HT1080 (cell line): ENCODE measurements around the gene FOXL2. TPM values are rescaled to one million over a fixed set of nuclear protein-coding genes. Genes with fewer than 3 reads are reported as not detected.
A peak's percentile ranks its signal among the peaks of the same experiment; 100 is the strongest.

Experiments
- DNase-seq: peaks from one replicate; pipeline ENCODE4 v3.0.0-alpha.2; 2015; ENCODE audit warnings: low read depth
- total RNA-seq: library from RNA; depleted of rRNA; stranded (reverse); fragments of >200 nt; shearing (Covaris generic); gene quantifications from 2 replicates; pipeline ENCODE4 v1.2.3, GENCODE V29; 2014

Gene FOXL2
- total RNA-seq, 1 experiment from 2014 or later: not detected

DNA sequence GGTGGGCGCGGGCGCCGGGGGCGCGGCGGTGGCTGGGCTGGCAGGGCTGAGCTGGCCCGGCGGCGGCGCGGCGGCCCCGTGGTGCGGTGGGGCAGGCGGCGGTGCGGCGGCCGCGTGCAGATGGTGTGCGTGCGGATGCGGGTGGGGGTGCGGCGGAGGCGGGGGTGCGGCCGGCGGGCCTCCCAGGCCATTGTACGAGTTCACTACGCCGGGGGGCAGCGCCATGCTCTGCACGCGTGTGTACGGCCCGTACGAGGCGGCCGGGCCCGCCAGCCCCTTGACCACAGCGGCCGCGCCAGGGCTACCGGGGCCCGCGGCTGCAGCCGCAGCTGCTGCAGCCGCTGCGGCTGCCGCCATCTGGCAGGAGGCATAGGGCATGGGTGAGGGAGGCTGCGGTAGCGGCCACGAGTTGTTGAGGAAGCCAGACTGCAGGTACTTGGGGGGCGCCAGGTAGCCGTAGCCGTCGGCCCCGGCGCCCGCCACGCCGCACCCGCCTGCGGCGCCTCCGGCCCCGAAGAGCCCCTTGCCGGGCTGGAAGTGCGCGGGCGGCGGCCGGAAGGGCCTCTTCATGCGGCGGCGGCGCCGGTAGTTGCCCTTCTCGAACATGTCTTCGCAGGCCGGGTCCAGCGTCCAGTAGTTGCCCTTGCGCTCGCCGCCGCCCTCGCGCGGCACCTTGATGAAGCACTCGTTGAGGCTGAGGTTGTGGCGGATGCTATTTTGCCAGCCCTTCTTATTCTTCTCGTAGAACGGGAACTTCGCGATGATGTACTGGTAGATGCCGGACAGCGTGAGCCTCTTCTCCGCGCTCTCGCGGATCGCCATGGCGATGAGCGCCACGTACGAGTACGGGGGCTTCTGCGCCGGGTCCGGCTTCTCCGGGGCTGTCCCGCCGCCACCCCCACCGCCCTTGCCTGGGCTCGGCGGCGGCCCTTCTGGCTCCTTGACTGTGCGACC, 951 bp downstream of the FOXL2 start:
- DNase-seq: no peak

DNA sequence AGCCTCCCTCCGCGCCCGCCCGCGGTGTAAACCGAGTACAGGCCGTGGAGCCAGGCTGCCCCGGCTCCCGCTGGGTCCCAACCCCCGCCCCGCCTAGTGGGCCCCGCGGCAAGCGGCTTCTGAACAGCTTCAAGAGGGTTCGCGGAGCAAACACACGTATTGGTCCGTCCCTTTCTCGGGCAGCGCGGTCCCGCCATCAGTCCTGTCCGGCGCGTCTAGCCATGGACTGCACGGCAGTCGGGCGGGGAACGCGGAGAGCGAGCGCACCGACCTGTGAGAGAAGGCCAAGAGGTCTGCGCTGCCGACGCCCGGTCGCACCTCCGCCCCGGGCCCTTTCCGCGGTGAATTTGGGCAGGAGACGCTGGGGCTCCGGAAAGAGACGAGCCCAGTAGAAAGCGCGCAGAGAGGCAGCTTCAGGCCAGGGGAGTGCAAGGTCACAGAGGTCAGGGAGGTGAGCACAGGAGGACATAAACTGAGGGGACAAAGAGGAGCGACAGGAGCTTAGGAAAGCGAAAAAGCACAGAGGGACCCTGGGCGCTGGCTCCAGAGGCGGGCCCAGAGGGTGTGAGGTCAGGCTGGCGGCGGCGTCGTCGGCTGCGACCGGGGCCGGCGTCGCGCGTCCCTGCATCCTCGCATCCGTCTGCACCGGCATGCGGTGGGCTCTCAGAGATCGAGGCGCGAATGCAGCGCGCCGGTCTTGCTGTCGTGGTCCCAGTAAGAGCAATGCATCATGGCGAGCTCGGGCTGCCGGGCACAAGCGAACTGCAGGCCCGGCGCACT, 1.8 kb downstream of the FOXL2 start:
- no peak for DNase-seq

DNA sequence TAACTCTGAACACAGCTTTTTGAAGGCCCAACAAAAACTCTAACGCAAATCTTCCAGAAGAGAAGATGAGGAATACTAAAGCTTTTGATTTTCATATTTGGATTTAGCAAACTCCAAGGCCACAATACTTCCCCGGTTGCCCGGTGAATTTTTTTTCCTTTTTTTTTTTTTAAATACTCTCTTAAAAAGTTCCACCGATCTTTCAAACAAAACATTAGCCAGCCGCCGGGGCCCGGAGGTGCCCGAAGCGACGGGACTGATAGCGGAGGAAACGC, 2.3 kb downstream of the FOXL2 start:
- DNase-seq: no peak

DNA sequence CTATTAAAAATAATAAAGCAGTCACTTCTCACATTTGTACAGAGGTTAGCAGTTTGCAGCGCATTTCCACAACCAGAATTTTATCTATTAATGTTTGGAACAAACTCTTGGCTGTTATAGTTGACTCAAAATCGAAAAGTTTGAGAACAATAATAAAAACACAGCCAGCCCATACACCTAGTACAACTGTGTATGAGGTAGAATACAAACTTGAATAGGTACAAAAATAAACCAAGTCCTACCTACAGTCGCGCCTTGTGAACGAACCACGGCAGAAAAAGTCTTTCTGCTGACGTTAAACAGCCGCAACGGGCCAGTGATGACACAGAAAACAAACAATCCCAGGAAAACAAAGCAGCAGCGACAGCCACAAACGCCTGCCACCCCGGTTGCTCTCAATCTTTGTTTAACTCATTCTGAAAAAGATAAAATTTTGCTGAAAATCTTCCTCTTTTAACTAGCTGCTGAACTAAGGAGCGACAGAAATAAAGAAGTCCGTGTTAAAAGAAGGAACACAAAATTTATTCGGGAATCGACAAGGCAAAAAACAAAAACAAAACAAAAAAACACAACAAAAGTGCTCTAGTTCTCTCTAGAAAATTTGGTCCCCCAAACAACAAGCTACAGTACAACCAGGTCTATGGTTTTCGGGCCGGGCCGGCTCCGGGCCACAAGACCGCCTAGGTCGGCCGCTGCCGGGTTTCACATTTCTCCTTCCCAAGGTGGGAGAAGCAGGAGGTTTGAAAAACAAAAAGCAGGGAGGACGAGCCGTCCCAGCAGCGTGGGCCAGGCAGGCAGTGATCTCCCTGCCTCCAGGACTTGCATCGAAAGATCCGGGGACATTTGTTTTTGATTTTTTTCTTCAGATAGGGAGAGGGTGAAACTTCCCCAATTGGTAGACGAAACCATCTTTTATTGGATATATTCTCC, 2.9 kb downstream of the FOXL2 start:
- no peak for DNase-seq

DNA sequence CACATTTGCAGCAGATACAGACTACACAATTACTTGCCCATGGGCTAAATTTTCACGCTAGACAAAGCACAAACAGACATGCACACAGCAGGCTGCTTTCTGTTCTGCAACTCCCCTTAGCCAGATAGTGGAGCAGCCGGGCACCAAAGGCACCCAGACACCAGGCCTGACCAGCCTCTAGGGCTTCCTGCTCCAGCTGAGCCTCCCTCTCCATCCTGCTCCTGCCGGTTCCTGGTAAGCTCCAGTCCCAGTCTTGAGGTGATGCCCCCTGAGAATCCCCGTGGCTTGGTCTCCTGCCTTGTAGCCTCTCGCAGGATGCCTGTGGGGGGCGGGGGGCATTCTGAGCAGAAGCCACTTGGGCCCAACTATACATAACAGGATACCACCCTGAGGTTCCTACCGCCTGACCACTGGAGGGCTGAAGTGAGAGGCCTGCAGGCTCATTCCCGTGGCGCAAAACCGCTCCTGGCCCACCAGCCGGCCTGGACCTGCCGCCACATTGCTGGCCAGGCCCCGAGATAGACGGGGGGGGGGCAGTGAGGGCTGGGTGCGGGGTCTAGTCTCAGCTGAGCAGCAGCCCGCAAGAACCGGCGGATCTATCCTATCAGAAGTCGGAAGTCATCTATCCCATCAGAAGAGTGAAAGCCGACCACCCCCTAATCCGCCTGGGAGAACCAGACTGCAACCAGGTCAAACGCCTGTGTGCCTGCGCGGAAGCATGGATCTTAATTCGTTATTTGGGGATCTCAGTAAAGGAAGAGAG, 3.9 kb downstream of the FOXL2 start:
- DNase-seq: no peak

DNA sequence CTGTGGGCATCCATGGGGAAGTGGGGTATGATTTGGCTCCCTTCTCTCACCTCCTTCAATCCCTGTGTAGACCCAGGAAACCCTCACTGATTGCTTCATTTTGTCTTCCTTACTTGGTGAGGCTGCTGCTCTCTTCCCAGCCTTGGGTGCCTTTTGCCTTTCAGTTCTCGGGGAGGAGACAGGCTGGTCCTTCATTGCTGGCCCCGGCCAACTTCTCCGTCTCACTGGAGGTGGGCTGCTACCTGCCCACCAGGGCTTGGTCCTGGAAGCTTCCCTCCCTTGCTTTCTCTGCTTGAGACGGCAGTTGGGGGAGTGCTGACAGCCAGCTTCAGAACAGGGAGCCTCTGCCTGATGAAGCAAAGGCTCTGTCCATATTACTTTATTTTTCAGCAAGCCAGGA, 4.7 kb downstream of the FOXL2 start:
- DNase-seq: no peak

DNA sequence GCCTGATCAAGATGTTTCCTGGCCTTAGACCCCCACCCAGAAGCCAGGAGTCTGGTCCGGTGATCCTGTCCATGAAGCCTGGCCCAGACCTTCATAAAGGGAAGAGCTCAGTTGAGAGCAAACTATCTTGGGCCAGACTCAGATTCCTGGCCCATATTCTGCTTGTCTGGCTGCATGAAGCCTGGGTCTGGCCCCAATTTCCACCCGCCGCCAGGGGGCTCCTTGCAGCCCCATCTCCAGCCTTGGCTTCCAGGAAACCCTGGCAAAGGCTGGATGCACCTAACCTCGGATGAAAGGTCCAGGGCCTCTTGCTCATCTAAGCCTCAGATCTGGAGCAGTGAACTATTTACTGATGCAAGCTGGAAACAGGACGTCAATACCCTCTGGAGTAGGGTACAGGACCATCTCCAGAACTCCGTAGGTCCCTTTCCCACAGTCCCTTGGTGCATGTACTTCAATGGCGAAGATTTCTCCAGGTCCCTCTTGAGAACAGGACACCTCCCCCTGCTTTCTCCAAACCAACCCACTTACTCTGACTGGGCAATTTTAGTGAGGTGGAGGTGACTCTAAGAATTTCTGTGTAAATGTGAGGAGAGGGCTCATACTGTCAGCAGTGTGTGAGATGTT, 5.6 kb downstream of the FOXL2 start:
- DNase-seq: peak; percentile 66

DNA sequence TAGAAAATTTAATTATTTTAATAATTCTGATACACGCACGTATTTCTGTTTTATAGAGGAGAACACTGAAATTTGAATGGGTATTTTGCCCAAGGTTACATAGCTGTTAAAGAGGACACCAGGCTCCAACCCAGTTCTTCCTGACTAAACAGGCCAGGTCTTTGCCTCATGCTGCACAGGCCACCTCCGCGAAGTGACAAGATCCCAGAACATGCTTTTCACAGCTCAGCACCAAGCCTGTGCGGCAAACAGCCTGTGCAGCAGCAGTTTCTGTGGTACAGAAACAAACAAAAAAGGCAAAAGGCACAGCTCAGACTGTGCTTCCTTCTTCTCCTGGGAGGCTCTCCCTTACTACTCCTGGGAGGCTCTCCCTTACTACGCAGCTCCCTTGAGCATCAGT, 6.5 kb downstream of the FOXL2 start:
- DNase-seq: no peak

DNA sequence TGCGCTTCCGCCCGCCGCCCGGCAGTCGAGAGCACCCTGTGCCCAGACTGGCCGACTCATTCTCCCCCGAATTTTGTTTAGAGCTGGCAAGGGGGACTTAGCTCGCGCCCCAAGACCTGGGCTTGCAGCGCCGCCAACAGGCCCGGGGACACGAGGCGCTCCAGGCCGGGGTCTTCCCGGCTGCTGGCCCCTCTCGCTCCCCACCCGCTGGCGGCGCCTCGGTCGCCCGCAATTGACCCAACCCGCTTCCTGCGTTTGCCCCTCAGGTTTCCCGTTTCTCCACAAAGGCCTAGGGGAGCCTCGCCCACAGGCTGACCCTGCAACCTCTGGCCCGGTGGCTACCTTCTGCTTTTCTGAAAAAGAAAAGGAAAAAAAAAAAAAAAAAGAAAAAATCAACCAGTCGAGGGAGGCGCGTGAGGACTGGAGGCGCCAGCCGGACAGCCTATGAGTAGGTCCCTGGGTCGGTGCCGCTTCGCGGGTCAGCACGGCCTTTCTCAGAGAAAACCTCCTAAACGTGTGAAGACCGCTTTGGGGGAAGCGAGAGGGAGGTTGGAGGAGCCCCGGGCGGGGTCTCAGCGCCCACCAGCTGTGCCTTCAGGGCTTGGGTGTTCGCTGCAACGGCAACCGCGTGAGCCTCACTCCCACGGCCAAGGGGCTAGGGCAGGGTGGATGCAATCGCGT, 7.2 kb downstream of the FOXL2 start:
- no peak for DNase-seq

DNA sequence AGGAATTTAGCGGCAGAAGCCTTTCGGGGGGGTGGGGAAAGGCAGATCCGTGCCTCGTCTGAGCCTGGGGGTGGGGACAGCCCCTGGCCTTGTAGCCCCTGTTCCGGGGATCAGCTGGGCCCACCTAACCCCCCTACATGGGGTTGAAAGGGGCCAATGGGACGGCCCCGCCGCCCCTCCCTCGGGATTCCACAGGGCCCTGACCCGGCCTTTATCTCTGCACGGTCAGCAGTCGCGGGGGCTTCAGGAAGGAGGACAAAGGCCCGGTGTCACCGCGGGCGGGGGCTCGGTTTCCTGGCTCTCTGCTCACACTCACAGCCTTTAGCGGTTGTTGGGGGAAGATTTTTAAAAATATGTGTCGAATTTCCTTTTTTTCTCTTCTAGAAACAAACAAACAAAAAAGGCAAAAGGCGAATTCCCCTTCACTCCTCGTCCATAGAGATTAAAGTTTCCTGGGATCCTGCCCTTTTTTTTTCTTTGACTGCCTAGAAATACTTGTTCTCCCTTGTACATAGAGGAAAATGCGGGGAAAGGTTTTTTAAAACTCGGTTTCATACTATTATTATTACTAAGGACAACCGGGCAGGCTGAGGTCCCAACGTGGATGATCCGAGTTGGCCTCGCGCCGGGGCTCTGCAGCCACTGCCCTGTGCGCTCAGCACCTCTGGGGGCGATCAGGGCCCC, 7.9 kb downstream of the FOXL2 start:
- no peak for DNase-seq

DNA sequence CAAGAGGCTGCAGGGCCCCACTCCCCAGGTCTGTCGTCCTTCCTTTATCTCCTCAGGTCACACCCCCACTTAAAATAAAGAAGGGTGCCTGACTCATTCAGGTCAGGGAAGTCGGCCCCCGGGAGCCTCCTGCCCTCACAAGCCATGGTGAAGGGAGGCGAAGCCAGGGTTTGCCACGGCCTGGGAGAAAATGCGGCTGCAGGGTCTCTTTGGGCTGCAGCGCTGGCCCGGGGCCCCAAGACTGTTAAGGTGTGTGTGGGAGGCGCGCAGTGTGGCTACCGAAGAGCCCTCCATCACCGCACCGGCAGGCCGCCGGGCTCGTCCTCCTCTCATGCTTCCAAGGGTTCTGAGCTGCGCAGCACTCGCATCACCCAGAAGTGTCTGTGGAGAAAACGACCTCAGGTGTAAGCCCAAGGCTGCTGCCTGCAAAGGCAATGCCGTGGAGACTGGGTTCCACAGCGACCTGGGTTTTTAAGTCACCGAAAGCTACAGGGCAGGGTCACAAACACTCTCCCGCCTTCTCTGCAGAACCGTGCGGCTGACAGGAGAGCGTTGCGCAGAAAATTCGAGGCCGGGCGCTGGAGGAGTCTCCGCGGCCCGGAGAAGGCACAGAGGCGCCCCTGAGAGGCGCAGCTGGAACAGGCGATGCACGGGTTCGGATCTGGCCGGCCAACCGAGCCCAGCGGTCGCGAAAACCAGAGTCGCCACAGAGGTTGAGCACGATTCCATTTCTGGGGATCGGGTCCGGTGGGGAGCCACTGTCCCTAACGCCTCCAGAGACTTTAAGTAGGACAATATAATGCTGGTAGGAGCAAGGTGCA, 8.7 kb downstream of the FOXL2 start:
- no peak for DNase-seq

DNA sequence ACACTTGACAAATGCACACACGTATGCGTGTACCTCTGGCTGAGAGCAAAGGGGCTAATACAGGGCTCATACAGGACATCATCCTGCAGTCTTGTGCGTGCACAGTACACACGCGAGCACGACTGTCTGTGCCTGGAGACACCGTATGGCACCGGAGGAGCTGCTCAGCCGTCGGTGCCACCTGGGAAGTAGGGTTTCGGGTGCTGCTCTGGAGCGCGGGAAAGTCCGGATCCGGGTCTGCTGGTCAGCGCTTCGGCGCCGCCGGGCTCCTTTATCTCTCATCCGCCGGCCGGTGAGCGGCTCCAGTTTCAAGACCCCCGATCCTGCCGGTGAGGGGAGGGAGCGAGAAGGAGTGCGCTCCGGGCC, 9.3 kb downstream of the FOXL2 start:
- DNase-seq: no peak

DNA sequence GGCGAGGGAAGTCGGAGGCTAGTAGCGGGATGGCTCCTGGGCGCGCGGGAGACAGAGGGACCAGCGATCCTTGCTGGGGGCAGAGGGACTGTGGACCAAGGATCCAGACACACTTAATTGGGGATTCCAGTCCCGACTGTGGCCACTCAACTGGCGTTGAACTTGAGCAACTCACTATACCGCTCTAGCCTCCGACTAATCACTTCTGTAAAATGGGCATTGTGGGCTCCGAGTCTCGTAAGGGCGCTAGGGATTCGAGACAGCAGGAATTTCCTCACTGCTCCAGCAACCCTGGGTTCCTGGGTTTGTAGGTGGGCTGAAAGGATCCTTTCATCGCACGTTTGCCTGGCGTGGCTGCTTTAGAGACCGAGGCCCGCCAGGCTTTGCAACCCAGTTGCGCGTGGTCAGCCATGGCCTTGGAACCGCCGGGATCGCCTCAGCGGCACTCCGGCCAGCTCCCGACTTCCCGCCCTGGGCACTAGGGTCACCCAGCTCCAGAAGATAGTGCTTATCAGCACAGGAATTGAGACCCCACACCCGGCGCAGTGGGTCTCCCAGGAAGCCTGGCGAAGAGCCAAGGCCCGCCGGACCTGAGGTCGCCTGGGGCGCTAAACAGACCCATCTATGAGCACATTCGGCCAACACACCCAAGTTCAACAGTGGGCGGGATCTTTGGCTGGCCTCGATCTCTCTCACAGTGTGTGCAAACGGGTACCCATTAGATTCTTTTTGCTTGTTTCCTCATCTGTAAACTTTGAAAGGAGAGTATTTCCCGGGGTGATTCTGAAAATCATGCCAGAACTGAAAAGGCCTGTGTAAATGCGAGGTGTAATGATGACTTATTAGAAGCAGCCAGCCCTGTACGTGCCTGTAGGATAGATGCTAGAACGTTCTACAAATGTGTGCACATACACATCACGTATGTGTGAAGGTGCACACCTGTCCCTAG, 9.9 kb downstream of the FOXL2 start:
- no peak for DNase-seq

DNA sequence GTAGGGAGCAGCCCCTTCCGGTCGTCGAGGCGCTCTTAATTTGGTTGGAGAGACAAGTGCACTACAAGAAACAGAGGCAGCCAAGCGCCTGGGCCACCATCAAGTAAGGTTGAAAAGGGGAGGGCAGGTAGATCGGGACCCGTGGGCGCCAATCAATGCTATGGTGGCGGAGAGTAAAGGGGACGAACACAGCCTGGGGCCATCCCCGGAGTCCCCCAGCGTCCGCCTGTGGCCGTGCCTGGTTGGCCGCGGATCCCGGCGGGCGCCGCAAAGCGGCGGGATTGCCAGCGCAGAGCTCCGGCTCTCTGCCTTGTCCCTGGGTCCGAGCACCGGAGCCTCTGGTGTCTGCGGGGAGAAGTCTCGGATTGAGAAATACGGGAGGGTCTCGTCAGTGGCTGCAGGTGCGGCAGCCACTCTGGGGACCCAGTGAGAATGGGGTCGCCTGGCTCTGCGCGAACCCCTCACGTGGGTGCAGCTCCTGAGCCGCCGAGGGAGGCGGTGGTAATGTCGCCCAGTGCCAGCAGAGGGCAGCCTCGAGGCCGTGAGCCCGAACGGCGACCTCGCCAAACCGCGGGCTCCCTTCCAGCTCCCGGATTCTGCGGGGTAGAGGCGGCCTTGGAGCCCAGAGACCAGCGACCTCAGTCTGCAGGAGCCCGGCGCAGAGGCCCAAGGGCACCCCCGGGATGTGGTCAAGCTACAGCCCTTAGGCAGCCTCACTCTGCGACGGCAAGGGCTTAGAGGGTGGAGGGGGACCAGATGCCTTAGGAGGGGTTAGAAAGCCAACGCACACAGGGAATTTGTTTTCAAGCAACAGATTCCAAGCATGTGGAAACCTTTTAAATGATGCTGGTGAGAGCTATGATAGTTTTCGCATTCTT, 10.8 kb downstream of the FOXL2 start:
- DNase-seq: peak; percentile 64

DNA sequence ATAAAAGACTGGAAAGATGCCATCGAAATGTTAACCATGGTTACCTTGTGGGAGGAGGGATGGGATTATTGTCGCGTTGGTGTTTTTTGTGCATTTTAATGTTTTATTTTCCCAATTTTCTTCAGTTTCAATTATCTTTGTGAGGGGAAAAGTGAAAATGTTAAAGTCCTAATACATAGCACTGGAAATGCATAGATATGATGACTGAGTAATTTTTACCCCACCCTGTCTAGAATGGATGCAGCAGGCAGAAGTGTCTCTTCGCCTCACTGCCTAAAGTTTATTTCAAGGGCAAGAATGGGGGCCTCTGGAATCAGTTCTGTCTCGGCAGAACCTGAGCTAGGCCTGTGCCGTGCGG, 11.5 kb downstream of the FOXL2 start:
- DNase-seq: no peak

DNA sequence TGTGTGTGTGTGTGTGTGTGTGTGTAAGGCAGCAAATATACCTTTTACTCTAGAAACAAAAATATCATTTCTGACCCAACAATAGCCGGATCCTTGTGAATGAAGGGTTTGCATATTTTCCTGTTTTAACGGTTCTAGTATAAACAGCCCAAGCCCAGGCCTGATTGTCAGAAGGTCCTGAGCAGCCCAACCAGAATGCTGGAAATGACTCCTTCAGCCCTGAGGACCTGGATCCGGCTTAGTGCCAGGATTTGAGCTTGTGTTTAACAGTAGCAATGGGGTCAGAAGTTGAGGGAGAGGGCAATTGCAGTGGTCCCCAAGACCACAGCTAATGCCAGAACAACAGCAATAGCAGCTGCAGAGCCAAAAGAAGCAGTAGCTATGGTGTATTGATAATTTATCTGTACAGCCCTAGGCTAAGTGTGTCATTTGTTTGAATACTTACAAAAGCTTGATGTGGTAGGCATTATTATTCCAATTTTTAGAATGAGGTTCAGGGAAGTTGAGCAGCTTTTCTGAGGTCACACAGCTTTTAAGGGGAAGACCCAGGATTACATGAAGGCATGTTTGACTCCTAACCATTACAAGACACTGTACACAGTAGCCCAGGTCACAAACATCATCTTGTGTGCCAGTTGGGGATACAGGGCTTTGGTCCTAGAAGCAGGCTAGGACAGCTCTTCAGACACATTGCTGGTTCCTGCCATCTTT, 12.8 kb downstream of the FOXL2 start:
- DNase-seq: no peak
